Prostate gland (tissue), 2 donors: ENCODE results near the gene VPS13D.

ENCODE experiments used
- CTCF ChIP-seq, 4 experiments: fragments of 200-600 bp in 2 of 4; fragments of 450-650 bp in 2 of 4; sonication (generic) in 2 of 4; IDR thresholded peaks; 1 replicate in 3 of 4; 2 replicates in 1 of 4; pipeline ENCODE4 v1.5.1; 2016 to 2019; ENCODE audit warnings: antibody characterized with exemption in 4 of 4, mild to moderate bottlenecking in 2 of 4, moderate library complexity in 2 of 4
- POLR2A ChIP-seq: fragments of 450-650 bp; IDR thresholded peaks from one replicate; pipeline ENCODE4 v1.6.1; 2016; ENCODE audit warnings: antibody characterized with exemption, mild to moderate bottlenecking
- POLR2AphosphoS5 ChIP-seq: sonication (generic); formaldehyde crosslinking; IDR thresholded peaks from one replicate; pipeline ENCODE4 v1.6.1; 2017; ENCODE audit warnings: antibody characterized with exemption

- TF ChIP-seq POLR2A (no peak), CTCF (IDR thresholded peaks at IDR 0.05) (no peak), POLR2AphosphoS5 (no peak)
Measured at GRCh38 chr1:12271033-12271432, 41.2 kb downstream of the VPS13D start.
